Esophagus squamous epithelium (tissue), 5 donors: ENCODE measurements around the gene KSR2. TPM values are rescaled to one million over a fixed set of nuclear protein-coding genes. Genes with fewer than 3 reads are reported as not detected.

ENCODE experiments used
- DNase-seq: peaks from one replicate; lab custom pipeline; 2025; lab: John Stamatoyannopoulos, UW
- H3K27ac ChIP-seq, 4 donors: fragments of 200-600 bp; sonication (generic); one replicate each; pipeline ENCODE4 v1.5.1; 2016 to 2019; ENCODE audit warnings: mild to moderate bottlenecking in 1 of 4
- H3K27me3 ChIP-seq, 4 donors: fragments of 200-600 bp; sonication (generic); 1 replicate in 3 of 4; 2 replicates in 1 of 4; pipeline versions ENCODE4 v1.5.1 to v1.6.0; 2017 to 2021; ENCODE audit warnings: antibody characterized with exemption in 1 of 4
- H3K36me3 ChIP-seq, 3 donors: fragments of 200-600 bp; sonication (generic); one replicate each; pipeline ENCODE4 v1.5.1; 2016 to 2019
- H3K4me1 ChIP-seq, 3 donors: fragments of 200-600 bp; sonication (generic); one replicate each; pipeline ENCODE4 v1.5.1; 2017 to 2019
- H3K4me3 ChIP-seq, 4 donors: fragments of 200-600 bp; sonication (generic); 1 replicate in 3 of 4; 2 replicates in 1 of 4; pipeline ENCODE4 v1.5.1; 2016 to 2019; ENCODE audit warnings: mild to moderate bottlenecking in 2 of 4, moderate library complexity in 1 of 4
- H3K9me3 ChIP-seq, 3 donors: fragments of 200-600 bp; sonication (generic); one replicate each; pipeline ENCODE4 v1.5.1; 2016 to 2019
- POLR2A ChIP-seq, 4 donors: fragments of 450-650 bp; IDR thresholded peaks; one replicate each; pipeline ENCODE4 v1.6.1; 2017; ENCODE audit warnings: antibody characterized with exemption in 4 of 4, mild to moderate bottlenecking in 4 of 4, moderate library complexity in 3 of 4
- WGBS, 2 donors: methylation state at CpG; one replicate each; pipeline ENCODE4 v1.1.5; 2018; 5-methylcytosine and 5-hydroxymethylcytosine counted together
- intact Hi-C: fragments of 100-400 bp; cut with DNase I; formaldehyde crosslinking; loops from one replicate; pipeline ENCODE4 v1.15.0; 2022
- total RNA-seq, 4 donors: library from RNA; depleted of rRNA; stranded (reverse); fragments of >200 nt; gene quantifications; one replicate each; pipeline ENCODE4 v1.1.0, GENCODE V29; 2016
- TF ChIP-seq, protein P1 (sequence below), 6 experiments: fragments of 450-650 bp in 4 of 6; fragments of 200-600 bp in 2 of 6; sonication (generic) in 2 of 6; IDR thresholded peaks; one replicate each; pipeline ENCODE4 v1.5.1; 2016 to 2019; ENCODE audit warnings: antibody characterized with exemption in 6 of 6, mild to moderate bottlenecking in 4 of 6, moderate library complexity in 4 of 6
- donor health status: DM: yes; HTN: yes; CAD: no.

Gene KSR2
- total RNA-seq, 4 donors from 2014 or later: under 0.01 to 0.13 (median 0.03) TPM

DNA sequence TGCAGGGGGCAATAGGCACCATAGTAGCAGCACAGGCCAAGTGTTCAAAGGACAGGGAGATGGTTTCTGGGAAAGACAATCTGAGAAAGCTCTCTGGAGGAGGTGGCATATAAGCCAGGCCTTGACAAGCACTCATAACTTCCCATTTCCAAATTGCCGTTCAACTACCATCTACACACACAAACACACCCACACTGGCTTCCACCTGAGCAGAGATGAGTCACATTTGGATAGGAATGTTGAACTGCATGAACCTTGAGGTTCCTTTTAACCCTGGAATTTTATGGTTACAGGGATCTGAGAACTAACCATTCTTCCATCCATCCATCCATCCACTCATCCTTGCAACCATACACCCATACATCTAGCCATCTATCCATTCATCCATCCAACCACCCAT is 86.6 kb downstream of the KSR2 start:
- TF ChIP-seq, protein P1, sequence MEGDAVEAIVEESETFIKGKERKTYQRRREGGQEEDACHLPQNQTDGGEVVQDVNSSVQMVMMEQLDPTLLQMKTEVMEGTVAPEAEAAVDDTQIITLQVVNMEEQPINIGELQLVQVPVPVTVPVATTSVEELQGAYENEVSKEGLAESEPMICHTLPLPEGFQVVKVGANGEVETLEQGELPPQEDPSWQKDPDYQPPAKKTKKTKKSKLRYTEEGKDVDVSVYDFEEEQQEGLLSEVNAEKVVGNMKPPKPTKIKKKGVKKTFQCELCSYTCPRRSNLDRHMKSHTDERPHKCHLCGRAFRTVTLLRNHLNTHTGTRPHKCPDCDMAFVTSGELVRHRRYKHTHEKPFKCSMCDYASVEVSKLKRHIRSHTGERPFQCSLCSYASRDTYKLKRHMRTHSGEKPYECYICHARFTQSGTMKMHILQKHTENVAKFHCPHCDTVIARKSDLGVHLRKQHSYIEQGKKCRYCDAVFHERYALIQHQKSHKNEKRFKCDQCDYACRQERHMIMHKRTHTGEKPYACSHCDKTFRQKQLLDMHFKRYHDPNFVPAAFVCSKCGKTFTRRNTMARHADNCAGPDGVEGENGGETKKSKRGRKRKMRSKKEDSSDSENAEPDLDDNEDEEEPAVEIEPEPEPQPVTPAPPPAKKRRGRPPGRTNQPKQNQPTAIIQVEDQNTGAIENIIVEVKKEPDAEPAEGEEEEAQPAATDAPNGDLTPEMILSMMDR (IDR thresholded peaks at IDR 0.05): no peak
- no peak for TF ChIP-seq POLR2A (IDR thresholded peaks at IDR 0.05)
- H3K27me3 ChIP-seq: peaks cover 0 to 28% (median 0%) of the 10 kb centered on the region in 4 donors
- no peak overlapping the region for H3K27ac ChIP-seq
- H3K9me3 ChIP-seq: no peaks in the 10 kb centered on the region
- no peak for DNase-seq
- no peaks in the 10 kb centered on the region for H3K4me1 ChIP-seq
- WGBS, 2 donors: 20 to 53% methylated on average over 1 of the region's 1 CpG
- no peak overlapping the region for H3K4me3 ChIP-seq
- intact Hi-C loops: no loop called here
- H3K36me3 ChIP-seq: no peaks in the 10 kb centered on the region

DNA sequence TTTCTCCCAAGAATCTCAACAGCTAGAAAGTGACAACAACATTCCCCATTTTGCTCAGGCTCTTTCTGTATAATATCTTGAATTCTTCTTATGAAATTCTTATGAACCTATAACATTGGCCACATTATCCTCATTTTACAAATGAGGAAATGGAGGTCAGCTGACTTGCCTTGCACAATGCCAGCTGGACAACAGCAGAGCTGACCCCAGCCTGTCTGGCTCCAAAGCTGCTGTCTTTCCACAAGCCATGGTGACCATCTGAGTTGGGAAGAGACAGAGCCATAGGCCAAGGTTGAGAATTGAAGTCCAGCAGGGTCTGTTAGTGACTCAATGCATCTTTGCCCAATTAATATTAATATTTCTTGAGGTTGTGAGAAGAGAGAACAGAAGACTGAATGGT is 87.3 kb downstream of the KSR2 start:
- Histone ChIP-seq H3K9me3 (no peaks in the 10 kb centered on the region), H3K4me1 (no peaks in the 10 kb centered on the region), H3K27ac (no peak overlapping the region), H3K27me3 (peaks cover 0 to 28% (median 0%) of the 10 kb centered on the region in 4 donors), H3K36me3 (no peaks in the 10 kb centered on the region), H3K4me3 (no peak overlapping the region)
- intact Hi-C loops: no loop called here
- no peak for DNase-seq
- TF ChIP-seq, protein P1 (IDR thresholded peaks at IDR 0.05): no peak
- TF ChIP-seq POLR2A (IDR thresholded peaks at IDR 0.05): no peak

DNA sequence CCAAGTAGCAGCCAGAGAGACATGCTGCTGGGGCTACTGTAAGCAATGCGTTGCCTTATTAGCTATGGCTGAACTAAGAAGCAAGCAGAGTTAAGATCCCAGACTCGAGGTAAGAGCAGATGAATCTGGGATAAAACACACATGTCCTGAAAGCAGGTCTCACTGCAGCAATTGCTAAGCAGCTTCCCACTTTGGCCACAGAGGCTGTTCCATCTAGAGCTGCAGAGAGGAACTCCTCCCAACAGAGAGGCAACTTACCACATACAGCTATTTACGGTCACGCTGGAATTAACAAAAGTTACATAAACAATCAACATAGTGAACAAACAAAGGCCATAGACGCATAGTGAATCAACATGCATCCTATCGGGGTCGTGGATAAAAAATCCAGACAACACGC is 90.2 kb downstream of the KSR2 start:
- no peak overlapping the region for H3K27ac ChIP-seq
- TF ChIP-seq, protein P1 (IDR thresholded peaks at IDR 0.05): no peak
- TF ChIP-seq POLR2A (IDR thresholded peaks at IDR 0.05): no peak
- no peak for DNase-seq
- no peak overlapping the region for H3K4me3 ChIP-seq
- H3K27me3 ChIP-seq: peaks cover 0 to 32% (median 0%) of the 10 kb centered on the region in 4 donors
- H3K4me1 ChIP-seq: peaks cover 0 to 6% (median 0%) of the 10 kb centered on the region in 3 donors
- H3K9me3 ChIP-seq: no peaks in the 10 kb centered on the region
- intact Hi-C loops: loop anchor here (10.0 kb wide), 1 partner anchor 156 kb away; no protein-coding TSS in a partner anchor
- WGBS, 2 donors: 49 to 52% methylated on average over 8 of the region's 8 CpGs
- H3K36me3 ChIP-seq: no peaks in the 10 kb centered on the region

DNA sequence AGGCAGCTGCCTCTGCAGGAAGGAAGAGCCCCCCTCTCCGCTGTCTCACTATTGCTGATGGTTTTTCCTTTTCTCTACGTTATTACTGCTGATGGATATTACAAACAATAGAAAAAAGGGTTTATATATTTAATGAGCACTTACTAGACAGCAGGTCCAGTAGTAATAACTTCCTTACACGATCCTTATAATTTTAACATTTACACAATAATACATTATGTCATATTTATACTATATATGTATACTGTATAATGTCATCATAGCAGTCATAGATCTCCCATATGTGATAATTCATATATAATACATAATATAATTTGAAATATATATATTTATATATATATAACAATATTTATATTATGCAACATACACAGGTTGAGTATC is 92.4 kb downstream of the KSR2 start:
- intact Hi-C loops: loop anchor here (10.0 kb wide), 1 partner anchor 158 kb away; no protein-coding TSS in a partner anchor
- no peak for DNase-seq

DNA sequence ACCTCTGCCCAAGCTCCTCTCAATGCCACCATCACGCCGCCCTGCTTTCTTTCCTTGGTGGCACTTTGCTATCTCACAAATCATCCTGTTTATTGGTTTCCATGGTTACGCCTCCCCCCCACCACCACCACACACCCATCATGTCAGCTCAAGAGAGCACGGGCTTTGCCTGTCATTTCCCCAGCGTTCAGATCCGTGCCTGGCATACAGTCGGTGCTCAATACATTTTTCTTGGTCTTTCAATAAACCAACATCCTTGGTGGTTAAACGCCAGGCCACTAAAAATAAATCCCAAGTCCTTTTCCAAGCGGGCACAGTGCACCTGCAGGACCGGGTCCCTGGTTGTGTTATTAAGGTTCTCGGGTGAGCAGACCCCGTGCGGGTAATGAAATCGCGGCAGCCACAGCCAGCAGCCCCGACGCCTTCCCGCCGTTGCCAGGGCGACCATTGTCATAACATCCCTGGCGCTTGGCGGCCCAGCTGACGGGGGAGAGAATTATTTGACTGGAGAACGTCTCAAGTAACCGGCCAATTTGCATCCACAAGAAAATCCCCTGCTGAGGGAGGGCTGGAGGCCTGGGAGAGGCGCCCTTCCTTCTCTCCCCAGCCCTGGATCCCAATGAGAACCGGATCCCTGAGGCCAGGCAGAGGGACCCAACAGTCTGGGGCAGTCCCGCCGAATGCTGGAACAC is 92.9 kb downstream of the KSR2 start:
- no peak overlapping the region for H3K27ac ChIP-seq
- peaks cover 0 to 6% (median 0%) of the 10 kb centered on the region in 3 donors for H3K4me1 ChIP-seq
- 31 to 51% methylated on average over 14 to 19 of the region's 29 CpGs for WGBS, 2 donors
- H3K9me3 ChIP-seq: no peaks in the 10 kb centered on the region
- no peak for DNase-seq
- H3K27me3 ChIP-seq: peaks cover 0 to 32% (median 0%) of the 10 kb centered on the region in 4 donors
- TF ChIP-seq POLR2A (IDR thresholded peaks at IDR 0.05): no peak
- TF ChIP-seq, protein P1 (IDR thresholded peaks at IDR 0.05): no peak
- H3K36me3 ChIP-seq: no peaks in the 10 kb centered on the region
- H3K4me3 ChIP-seq: no peak overlapping the region
- intact Hi-C loops: loop anchor here (10.0 kb wide), 1 partner anchor 159 kb away; no protein-coding TSS in a partner anchor

More for the DNA sequence above, 92.4 kb downstream of the KSR2 start:
- Histone ChIP-seq H3K27ac (no peak overlapping the region), H3K4me3 (no peak overlapping the region), H3K9me3 (no peaks in the 10 kb centered on the region), H3K27me3 (peaks cover 0 to 32% (median 0%) of the 10 kb centered on the region in 4 donors), H3K4me1 (peaks cover 0 to 6% (median 0%) of the 10 kb centered on the region in 3 donors), H3K36me3 (no peaks in the 10 kb centered on the region)
- TF ChIP-seq, protein P1 (IDR thresholded peaks at IDR 0.05): no peak
- TF ChIP-seq POLR2A (IDR thresholded peaks at IDR 0.05): no peak
- 50 to 71% methylated on average over 3 of the region's 3 CpGs for WGBS, 2 donors
